GM12892 (cell line): ENCODE data around the gene ACTN1.

ENCODE experiments used
- POLR2A ChIP-seq: IDR thresholded peaks from 2 replicates; pipeline ENCODE4 v1.6.1; 2011; ENCODE audit warnings: low read depth, low read length, control low read depth
- TAF1 ChIP-seq: IDR thresholded peaks from 2 replicates; pipeline ENCODE4 v1.6.1; 2011; ENCODE audit warnings: low read depth, mild to moderate bottlenecking, control low read depth, low read length, borderline replicate concordance

- TF ChIP-seq TAF1 = no peak
- no peak for TF ChIP-seq POLR2A
These were observed 87.0 kb downstream of the ACTN1 start for GRCh38 chr14:68891851-68892660.
